Parathyroid adenoma (tissue), 2 donors: Measurements from ENCODE around the gene TMEM134.

Experiments used
- H2AFZ ChIP-seq: fragments of 300-600 bp; sonication (generic); one replicate; pipeline ENCODE4 v1.7.0; 2017; ENCODE audit warnings: antibody characterized with exemption, mild to moderate bottlenecking
- H3K27ac ChIP-seq: fragments of 300-600 bp; sonication (generic); one replicate; pipeline ENCODE4 v1.7.0; 2017
- H3K27me3 ChIP-seq: fragments of 300-600 bp; sonication (generic); one replicate; pipeline ENCODE4 v1.7.0; 2017; ENCODE audit warnings: low read length; ENCODE audit not compliant: control insufficient read depth, insufficient read depth
- H3K36me3 ChIP-seq: fragments of 300-600 bp; sonication (generic); one replicate; pipeline ENCODE4 v1.7.0; 2017; ENCODE audit warnings: low read length; ENCODE audit not compliant: control insufficient read depth, insufficient read depth
- H3K4me1 ChIP-seq: fragments of 300-600 bp; sonication (generic); one replicate; pipeline ENCODE4 v1.7.0; 2017; ENCODE audit warnings: control low read depth
- H3K4me2 ChIP-seq: fragments of 300-600 bp; sonication (generic); one replicate; pipeline ENCODE4 v1.7.0; 2017; ENCODE audit warnings: low read length
- H3K4me3 ChIP-seq: fragments of 300-600 bp; sonication (generic); one replicate; pipeline ENCODE4 v1.7.0; 2017; ENCODE audit warnings: low read depth, low read length
- H3K79me2 ChIP-seq: fragments of 300-600 bp; sonication (generic); one replicate; pipeline ENCODE4 v1.7.0; 2017; ENCODE audit warnings: control low read depth
- H3K9ac ChIP-seq: fragments of 300-600 bp; sonication (generic); one replicate; pipeline ENCODE4 v1.7.0; 2017; ENCODE audit warnings: mild to moderate bottlenecking
- H3K9me3 ChIP-seq: fragments of 300-600 bp; sonication (generic); one replicate; pipeline ENCODE4 v1.7.0; 2017; ENCODE audit warnings: low read length; ENCODE audit not compliant: control insufficient read depth
- CTCF ChIP-seq: fragments of 300-600 bp; sonication (generic); IDR thresholded peaks from one replicate; pipeline ENCODE4 v1.7.0; 2017; ENCODE audit warnings: antibody characterized with exemption, mild to moderate bottlenecking
- donor health status: primary hyperparathyroidism.

The TMEM134 gene

GRCh38 chr11:67500484-67500821, 31.4 kb upstream of the TMEM134 start:
- Histone ChIP-seq H3K4me3 (no peak overlapping the region), H3K79me2 (no peaks in the 10 kb centered on the region), H2AFZ (no peak overlapping the region), H3K27me3 (no peaks in the 10 kb centered on the region), H3K27ac (no peak overlapping the region), H3K9ac (no peak overlapping the region), H3K4me1 (peaks cover 2% of the 10 kb centered on the region), H3K9me3 (no peaks in the 10 kb centered on the region), H3K4me2 (no peak overlapping the region), H3K36me3 (no peaks in the 10 kb centered on the region)
- TF ChIP-seq CTCF, result no peak

- H3K4me3 ChIP-seq, result no peak overlapping the region
- no peaks in the 10 kb centered on the region for H3K4me1 ChIP-seq
- no peak overlapping the region for H3K27ac ChIP-seq
- no peaks in the 10 kb centered on the region for H3K9me3 ChIP-seq
- H3K27me3 ChIP-seq, result no peaks in the 10 kb centered on the region
- H2AFZ ChIP-seq, result no peak overlapping the region
- H3K79me2 ChIP-seq, result no peaks in the 10 kb centered on the region
- H3K4me2 ChIP-seq, result no peak overlapping the region
- no peak for TF ChIP-seq CTCF
- H3K36me3 ChIP-seq, result no peaks in the 10 kb centered on the region
- no peak overlapping the region for H3K9ac ChIP-seq
Measured at GRCh38 chr11:67499808-67500483, 30.9 kb upstream of the TMEM134 start.

- Histone ChIP-seq H3K4me3 (no peak overlapping the region), H3K4me2 (no peak overlapping the region), H3K27ac (no peak overlapping the region), H3K9me3 (no peaks in the 10 kb centered on the region), H3K4me1 (no peaks in the 10 kb centered on the region), H3K79me2 (no peaks in the 10 kb centered on the region), H3K27me3 (no peaks in the 10 kb centered on the region), H3K9ac (no peak overlapping the region), H2AFZ (no peak overlapping the region), H3K36me3 (no peaks in the 10 kb centered on the region)
- no peak for TF ChIP-seq CTCF
Measured at GRCh38 chr11:67498544-67498972, 29.5 kb upstream of the TMEM134 start.

GRCh38 chr11:67497656-67498291, 28.7 kb upstream of the TMEM134 start:
- Histone ChIP-seq H3K4me2 (no peak overlapping the region), H3K4me3 (no peak overlapping the region), H3K27ac (no peak overlapping the region), H3K79me2 (no peaks in the 10 kb centered on the region), H3K9ac (no peak overlapping the region), H3K4me1 (no peaks in the 10 kb centered on the region), H3K9me3 (no peaks in the 10 kb centered on the region), H3K27me3 (no peaks in the 10 kb centered on the region), H3K36me3 (no peaks in the 10 kb centered on the region), H2AFZ (no peak overlapping the region)
- TF ChIP-seq CTCF, result no peak

- Histone ChIP-seq H3K4me3 (no peak overlapping the region), H3K79me2 (no peaks in the 10 kb centered on the region), H3K27ac (no peak overlapping the region), H3K27me3 (no peaks in the 10 kb centered on the region), H3K9me3 (no peaks in the 10 kb centered on the region), H2AFZ (no peak overlapping the region), H3K4me1 (no peaks in the 10 kb centered on the region), H3K4me2 (no peak overlapping the region), H3K36me3 (no peaks in the 10 kb centered on the region), H3K9ac (no peak overlapping the region)
- no peak for TF ChIP-seq CTCF
Measured at GRCh38 chr11:67496113-67496512, 27.1 kb upstream of the TMEM134 start.
